Activated CD4-positive, alpha-beta T cell treated with anti-CD3 and anti-CD28 coated beads, Interleukin-2, amount 50 U/mL, for 24 hours (primary cell): ENCODE measurements around the gene SRP54.
"Not testable (repeated sequence)": the region's sequence is repeated elsewhere in the genome, so short reads cannot be mapped to it uniquely, and the experiment has no call there.

Experiments
- DNase-seq, 2 donors: peaks; one replicate each; pipeline ENCODE4 v3.0.0-alpha.2; 2020; ENCODE audit warnings: low read depth in 1 of 2, low spot score in 1 of 2

Gene SRP54

DNA sequence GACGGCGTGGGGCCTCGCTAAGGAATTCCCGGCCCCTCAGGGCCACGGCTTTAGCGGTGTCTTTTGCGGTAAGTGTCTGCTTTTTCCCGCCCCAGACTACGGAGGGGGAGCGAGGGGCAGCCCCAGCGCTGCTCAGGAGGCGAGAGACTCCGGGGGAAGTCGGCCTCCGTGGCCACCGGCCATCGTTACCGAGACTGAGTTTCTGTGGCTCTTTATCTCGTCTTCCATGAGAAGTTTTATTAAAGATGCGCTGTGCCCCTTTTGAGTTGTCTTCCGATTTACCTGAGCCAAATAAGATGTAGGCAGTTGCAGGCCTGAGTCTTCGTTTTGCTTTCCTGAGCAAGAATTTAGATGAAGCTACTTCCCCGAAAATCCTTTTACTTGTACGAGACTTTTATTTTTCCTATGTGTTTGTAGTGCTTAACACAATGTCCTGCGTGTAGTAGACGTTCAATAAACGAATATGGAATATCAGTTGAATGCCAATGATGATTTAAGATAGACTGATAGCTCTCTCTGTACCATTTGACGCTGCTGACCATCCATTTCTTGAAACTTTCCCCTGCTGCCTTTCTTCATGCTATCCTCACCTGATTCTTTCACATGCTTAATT lies 462 bp downstream of the SRP54 start:
- no peak for DNase-seq

DNA sequence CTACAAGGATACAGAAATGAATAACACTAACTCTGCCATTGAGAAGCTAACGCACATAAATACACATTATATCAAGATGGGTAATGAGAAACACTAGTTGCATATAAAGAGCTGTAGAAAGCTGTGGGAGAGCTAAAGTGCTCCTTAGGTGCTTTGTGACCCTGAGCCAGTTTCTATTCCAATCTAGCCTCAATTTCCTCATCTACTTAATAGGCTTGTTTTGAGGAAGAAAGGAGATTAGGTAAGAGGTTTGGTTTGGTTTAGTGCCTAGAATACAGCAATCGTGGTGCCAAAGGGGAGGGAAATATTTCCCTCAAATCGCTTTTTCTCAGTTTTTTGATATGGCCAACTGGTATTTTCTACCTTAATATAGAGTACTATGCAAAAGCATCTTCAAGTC lies 994 bp downstream of the SRP54 start:
- no peak for DNase-seq

- no peak for DNase-seq
These were observed 2.9 kb downstream of the SRP54 start for GRCh38 chr14:34985740-34986139.

- DNase-seq, result no peak
These were observed 4.4 kb downstream of the SRP54 start for GRCh38 chr14:34987180-34987579.

- no peak for DNase-seq
These were observed 7.0 kb downstream of the SRP54 start for GRCh38 chr14:34989762-34990161.

DNA sequence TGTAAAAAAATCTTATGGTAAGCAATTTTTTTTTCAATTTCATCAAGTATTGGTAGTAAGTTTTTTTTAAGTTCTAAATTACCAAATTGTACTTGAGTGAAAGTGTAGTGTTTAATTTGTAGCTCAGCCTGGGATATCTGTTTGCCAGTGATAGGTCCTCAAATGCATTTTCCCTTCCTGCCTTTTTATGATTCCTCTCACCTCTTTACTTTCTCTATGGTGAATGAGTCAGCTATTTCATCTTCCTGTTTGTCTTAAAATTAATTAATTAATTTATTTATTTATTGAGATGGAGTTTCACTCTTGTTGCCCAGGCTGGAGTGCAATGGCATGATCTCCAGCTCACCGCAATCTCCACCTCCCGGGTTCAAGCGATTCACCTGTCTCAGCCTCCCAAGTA lies 10.6 kb downstream of the SRP54 start:
- DNase-seq, result no peak

DNA sequence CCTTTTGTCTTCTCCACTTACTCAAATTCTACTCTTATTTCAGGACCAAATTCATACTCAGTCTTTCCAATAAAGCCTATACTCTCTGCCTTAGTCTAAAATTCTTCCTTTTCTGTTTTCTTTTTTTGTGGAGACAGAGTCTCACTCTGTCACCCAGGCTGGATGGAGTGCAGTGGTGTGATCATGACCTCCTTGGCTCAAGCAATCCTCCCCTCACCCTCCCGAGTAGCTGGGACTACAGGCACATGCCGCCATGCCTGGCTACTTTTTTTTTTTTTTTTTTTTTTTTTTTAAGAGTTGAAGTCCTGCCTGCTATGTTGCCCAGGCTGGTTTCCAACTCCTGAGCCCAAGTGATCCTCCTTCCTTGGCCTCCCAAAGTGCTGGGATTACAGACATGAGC lies 11.9 kb downstream of the SRP54 start:
- DNase-seq, result no peak

DNA sequence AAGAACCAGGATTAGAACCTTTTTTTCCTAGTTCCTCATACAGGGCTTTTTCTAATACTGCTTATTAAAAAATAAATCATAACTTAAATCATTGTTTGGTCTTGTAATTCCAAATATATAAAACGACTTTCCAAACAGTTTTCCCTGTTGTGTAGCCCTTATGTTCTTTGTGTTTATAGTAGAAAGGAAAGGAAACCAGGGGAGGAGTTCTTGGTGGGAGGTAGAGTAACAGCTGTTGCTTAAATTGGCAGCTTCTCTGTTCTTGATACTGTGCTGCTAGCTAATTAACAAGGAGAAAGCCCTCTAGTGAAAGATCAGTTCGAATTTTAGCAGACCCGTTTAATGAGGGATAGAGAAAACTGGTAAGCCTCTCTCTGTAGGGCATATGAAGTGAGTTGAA lies 15.0 kb downstream of the SRP54 start:
- DNase-seq, result no peak

DNA sequence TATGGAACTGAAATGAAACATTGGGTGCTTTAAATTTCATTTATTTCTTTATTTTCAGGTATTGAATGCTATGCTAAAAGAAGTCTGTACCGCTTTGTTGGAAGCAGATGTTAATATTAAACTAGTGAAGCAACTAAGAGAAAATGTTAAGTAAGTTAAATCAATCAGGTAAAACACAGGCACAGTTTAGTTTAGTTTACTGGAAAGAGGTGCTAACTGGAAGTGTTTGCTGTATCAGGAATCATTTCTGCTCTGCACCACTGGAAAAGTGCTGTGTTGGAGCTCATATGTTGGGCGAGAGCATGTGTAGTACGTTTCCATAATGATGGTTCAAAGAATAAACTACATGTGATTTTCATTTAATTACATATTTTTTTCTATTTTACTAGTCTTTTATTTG lies 16.7 kb downstream of the SRP54 start:
- DNase-seq, result no peak

DNA sequence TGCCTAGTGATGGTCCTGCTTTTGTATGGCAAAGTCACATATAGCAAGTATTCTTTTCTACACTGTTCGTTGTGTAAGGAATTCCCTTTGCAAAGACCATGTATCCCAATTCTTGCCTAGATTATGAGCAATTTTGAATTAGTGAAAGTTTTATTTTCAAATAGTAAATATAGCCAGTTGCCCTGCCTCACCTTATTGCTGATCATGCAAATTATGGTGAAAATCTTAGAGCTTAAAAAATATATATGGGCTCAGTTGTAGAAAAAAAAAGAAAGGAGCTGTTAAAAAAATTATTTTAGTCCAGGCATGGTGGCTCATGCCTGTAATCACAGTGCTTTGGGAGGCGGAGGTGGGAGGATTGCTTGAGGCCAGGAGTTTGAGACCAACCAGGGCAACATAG lies 18.8 kb downstream of the SRP54 start:
- DNase-seq, result no peak

DNA sequence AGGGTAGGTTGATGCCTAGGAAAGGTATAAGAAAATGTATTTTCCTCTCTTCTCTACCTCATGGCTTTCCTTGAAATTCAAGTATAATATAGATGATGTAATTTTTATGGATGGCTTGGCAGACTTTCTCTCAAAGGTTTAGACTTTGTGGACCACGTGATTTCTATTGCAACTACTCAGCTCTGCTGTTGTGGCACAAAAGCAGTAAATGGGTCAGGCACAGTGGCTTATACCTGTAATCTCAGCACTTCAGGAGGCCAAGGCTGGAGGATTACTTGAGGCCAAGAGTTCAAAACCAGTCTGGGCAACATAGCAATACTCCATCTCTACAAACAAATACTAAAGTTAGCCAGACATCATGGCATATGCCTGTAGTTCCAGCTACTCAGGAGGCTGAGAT lies 22.0 kb downstream of the SRP54 start:
- DNase-seq, result no peak

- DNase-seq, result no peak
These were observed 33.8 kb downstream of the SRP54 start for GRCh38 chr14:35016568-35016967.

GRCh38 chr14:35020713-35021112 lies 37.9 kb downstream of the SRP54 start:
- DNase-seq, result no peak

- DNase-seq, result no peak
These were observed 45.6 kb downstream of the SRP54 start for GRCh38 chr14:35028435-35028834.

- no peak for DNase-seq
These were observed 49.8 kb downstream of the SRP54 start for GRCh38 chr14:35032562-35032961.

GRCh38 chr14:35034440-35034833 lies 51.6 kb downstream of the SRP54 start:
- DNase-seq, result no peak

GRCh38 chr14:35034944-35035554 lies 52.3 kb downstream of the SRP54 start:
- DNase-seq, result not testable (repeated sequence)

DNA sequence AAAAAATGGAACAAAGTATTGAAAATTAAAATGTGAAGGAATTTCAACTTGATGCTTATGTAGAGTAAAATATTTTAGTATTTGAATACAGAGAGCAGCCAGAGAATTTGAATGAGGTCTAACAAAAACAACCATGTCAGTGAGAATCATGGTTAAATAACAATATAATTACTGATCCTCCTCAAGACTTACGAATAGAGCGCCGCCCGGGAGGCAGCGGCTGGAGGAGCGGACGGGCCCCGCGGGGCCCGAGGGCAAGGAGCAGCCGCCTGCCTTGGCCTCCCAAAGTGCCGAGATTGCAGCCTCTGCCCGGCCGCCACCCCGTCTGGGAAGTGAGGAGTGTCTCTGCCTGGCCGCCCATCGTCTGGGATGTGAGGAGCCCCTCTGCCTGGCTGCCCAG lies 55.5 kb downstream of the SRP54 start:
- DNase-seq, result not testable (repeated sequence)

DNA sequence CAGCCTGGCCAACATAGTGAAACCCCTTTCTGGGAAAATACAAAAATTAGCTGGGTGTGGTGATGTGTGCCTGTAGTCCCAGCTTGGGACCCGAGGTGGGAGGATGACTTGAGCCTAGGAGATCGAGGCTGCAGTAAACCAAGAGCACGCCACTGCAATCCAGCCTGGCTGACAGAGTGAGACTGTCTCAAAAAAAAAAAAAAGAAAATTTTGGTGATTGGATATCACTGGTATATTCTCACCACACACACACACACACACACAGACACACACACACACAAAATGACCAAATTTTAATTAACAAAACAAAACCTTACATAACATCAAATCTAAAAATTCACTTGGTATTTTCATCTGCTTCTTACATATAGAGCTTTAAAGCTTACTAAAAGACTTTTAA lies 59.8 kb downstream of the SRP54 start:
- no peak for DNase-seq

DNA sequence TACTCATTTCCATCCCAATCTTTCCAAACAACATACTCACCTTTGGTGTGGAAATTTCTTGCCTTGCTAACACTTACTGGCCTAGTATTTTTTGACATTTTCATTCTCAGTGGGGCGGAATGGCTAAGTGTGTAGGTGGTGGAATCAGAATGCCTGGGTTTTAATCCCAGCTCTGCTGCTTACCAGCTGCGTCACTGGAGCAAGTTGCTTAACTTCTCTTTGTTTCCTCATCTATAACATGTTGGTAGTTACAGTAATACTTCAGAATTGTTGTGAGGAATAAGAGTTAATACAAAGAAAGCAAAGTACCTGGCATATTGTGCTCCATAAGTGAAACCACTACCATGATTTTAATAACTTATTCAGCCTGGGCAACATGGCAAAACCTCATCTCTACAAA lies 60.3 kb downstream of the SRP54 start:
- no peak for DNase-seq

- peak in 1 of 2 donors; percentile 18 for DNase-seq
These were observed 62.4 kb downstream of the SRP54 start for GRCh38 chr14:35044939-35045797.

- DNase-seq, result no peak
These were observed 62.9 kb downstream of the SRP54 start for GRCh38 chr14:35045798-35046047.
